Astrocyte of the cerebellum (primary cell): Measurements from ENCODE around the gene HELLS.
"Not testable (repeated sequence)": the region's sequence is repeated elsewhere in the genome, so short reads cannot be mapped to it uniquely, and the experiment has no call there.

ENCODE experiments used
- DNase-seq: peaks from one replicate; pipeline ENCODE4 v3.0.0-alpha.2; 2011; ENCODE audit warnings: low read depth
- H3K4me3 ChIP-seq: 2 replicates; pipeline ENCODE4 v1.5.1; 2011; ENCODE audit warnings: mild to moderate bottlenecking, low read depth, low read length, moderate library complexity
- in situ Hi-C: cut with HindIII; loops from 2 replicates; pipeline ENCODE4 v1.10.0; 2017; ENCODE audit warnings: low sequenced_read_pairs
- TF ChIP-seq, protein P1 (sequence below): IDR thresholded peaks from 2 replicates; pipeline ENCODE4 v1.5.1; 2012; ENCODE audit warnings: low read length, low read depth, moderate library complexity, mild to moderate bottlenecking; ENCODE audit errors: missing control alignments

Gene HELLS

DNA sequence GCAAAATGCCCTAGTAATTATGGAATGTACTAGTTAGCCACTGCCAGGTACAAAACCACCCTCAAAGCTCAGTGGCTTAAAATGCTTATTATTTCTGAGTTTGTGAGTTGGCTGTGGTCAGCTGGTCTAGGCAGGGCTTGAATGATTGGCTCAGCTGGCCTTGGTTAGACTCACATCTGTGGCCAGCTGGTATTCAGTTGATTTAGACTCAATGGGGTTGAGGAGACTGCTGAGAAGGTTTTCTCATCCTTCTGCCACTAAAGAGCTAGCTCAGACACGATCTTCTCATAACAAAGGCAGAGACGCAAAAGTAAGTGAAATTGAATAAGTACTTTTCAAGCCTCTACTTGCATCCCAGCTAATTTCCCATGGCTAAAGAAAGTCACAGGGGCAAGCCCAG lies 80.9 kb downstream of the HELLS start:
- no peak for DNase-seq
- H3K4me3 ChIP-seq = no peak overlapping the region
- in situ Hi-C loops = no loop called here
- TF ChIP-seq, protein P1, sequence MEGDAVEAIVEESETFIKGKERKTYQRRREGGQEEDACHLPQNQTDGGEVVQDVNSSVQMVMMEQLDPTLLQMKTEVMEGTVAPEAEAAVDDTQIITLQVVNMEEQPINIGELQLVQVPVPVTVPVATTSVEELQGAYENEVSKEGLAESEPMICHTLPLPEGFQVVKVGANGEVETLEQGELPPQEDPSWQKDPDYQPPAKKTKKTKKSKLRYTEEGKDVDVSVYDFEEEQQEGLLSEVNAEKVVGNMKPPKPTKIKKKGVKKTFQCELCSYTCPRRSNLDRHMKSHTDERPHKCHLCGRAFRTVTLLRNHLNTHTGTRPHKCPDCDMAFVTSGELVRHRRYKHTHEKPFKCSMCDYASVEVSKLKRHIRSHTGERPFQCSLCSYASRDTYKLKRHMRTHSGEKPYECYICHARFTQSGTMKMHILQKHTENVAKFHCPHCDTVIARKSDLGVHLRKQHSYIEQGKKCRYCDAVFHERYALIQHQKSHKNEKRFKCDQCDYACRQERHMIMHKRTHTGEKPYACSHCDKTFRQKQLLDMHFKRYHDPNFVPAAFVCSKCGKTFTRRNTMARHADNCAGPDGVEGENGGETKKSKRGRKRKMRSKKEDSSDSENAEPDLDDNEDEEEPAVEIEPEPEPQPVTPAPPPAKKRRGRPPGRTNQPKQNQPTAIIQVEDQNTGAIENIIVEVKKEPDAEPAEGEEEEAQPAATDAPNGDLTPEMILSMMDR = no peak

DNA sequence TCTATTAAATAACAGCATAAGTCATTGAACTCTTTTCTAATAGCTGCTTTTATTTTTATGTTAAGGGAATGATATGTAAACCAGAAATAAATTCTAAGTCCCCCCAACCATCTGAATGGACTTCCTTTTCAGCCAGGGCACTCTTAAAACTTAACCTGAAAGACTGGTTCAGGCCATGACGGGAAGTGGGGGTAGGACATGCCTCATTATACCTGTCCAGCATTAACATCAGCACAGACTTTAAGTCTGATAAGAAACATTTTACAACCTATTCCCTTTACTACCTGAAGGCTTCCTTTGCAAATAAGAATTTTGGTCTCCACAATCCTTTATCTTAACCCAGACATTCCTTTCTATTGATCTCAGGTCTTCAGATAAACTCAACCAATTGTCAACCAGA lies 81.9 kb downstream of the HELLS start:
- DNase-seq = no peak
- in situ Hi-C loops = no loop called here
- no peak overlapping the region for H3K4me3 ChIP-seq
- TF ChIP-seq, protein P1 = no peak

DNA sequence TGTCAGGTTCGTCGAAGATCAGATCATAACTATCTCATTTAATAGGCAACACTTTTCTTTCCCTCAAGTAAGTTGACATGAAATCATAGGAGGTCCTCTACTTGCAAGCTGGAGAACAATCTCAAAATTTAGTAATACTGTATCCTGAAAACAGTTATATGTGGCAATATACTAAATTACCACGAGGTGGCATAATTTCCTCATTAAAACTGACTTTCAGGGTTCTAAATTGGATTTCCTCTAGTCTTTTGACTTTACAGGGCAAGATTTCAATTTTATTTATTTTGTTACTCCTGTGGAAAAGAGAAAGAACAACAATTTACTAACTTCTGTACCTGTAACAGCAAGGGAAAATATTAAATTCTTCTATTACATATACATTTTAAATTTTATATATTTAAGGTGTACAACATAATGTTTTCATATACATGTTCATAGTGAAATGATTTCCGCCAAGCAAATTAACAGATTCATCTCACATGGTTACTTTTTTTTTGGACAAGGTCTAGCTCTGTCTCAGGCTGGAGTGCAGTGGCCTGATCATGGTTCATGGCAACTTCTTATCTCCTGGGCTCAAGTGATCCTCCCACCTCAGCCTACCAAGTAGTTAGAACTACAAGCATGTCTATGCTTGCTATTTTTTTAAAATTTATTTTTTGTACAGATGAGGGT lies 84.6 kb downstream of the HELLS start:
- in situ Hi-C loops = no loop called here
- DNase-seq = no peak
- no peak overlapping the region for H3K4me3 ChIP-seq

DNA sequence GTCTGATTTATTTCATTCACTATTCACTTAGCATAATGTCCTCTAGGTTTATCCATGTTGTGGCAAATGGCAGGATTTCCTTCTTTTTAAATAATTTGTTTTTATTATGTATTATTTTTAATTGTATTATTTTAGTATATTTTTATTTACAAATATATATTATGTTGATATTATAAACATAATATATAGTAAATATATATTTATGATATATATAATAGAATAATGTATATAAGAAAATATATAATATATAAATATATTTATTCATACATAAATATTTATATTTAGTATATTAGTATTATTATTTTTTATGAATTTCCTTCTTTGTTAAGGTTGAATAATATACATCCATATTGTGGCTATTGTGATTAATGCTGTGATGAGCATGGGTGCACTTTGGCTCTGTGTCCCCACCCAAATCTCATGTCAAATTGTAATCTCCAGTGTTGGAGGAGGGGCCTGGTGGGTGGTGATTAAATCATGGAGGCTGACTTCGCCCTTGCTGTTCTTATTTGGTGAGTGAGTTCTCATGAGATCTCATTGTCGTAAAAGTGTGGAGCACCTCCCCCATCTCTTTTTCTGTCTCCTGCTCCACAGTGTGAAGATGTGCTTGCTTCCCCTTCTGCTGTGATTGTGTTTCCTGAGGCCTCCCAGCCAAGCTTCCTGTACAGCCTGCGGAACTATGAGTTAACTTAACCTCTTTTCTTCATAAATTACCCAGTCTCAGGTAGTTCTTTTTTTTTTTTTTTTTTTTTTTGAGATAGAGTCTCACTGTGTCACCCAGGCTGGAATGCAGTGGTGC lies 85.7 kb downstream of the HELLS start:
- H3K4me3 ChIP-seq = no peak overlapping the region
- no peak for DNase-seq
- TF ChIP-seq, protein P1 = no peak
- in situ Hi-C loops = no loop called here

More for the DNA sequence above, 84.6 kb downstream of the HELLS start:
- TF ChIP-seq, protein P1 = peak; percentile 24

DNA sequence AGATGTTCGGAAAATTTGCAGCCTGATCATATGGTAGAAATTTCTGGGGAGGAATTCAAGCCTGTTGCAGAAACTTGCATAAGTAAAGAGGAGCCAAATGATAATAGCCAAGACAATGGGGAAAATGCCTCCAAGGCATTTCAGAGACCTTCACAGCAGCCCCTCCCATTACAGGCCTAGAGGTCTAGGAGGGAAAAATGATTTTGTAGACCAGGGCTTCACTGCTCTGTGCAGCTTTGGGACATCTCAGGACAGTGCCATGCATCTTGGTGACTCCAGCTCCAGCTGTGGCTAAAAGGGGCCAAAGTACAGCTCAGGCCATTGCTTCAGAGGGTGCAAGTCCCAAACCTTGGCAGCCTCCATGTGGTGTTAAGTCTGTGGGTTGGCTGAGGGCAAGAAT lies 87.4 kb downstream of the HELLS start:
- in situ Hi-C loops = no loop called here
- no peak for DNase-seq
- no peak overlapping the region for H3K4me3 ChIP-seq
- TF ChIP-seq, protein P1 = no peak

DNA sequence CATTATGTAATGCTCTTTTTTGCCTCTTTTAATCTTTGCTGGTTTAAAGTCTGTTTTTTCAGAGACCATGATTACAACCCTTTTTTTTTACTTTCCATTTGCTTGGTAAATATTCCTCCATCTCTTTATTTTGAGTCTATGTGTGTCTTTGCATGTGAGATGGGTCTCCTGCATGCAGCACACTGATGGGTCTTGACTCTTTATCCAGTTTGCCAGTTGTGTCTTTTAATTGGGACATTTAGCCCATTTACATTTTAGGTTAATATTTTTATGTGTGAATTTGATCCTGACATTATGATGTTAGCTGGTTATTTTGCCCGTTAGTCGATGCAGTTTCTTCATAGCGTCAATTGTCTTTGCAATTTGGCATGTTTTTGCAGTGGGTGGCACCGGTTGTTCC lies 92.5 kb downstream of the HELLS start:
- DNase-seq, H3K4me3 ChIP-seq, in situ Hi-C loops: not testable (repeated sequence)

DNA sequence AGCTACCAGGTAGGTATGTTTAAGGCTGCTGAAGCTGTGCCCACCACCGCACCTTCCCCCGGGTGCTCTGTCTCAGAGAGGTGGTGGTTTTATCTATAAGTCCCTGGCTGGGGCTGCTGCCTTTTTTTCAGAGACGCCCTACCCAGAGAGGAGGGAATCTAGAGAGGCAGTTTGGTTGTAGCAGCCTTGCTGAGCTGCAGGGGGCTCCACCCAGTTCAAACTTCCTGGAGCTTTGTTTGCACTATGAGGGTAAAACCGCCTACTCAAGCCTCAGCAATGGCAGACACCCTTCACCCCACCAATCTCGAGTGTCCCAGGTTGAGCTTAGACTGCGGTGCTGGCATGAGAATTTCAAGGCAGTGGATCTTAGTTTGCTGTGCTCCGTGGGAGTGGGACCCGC lies 94.3 kb downstream of the HELLS start:
- H3K4me3 ChIP-seq = no peak overlapping the region
- in situ Hi-C loops = no loop called here
- no peak for DNase-seq
- TF ChIP-seq, protein P1 = no peak
